ENCODE measurements around the gene TCEAL1.

The TCEAL1 gene

GRCh38 chrX:103607364-103608305 lies 21.1 kb upstream of the TCEAL1 start, which contains the start of gene TCEAL3:
TCEAL3 (plus strand) TSS chrX:103607963; CDS start chrX:103609065, 1,102 bp downstream.
- TF ChIP-seq CTCF (IDR thresholded peaks at IDR 0.05; ENCODE audit: control insufficient read depth, insufficient read depth, low read depth, low read length, missing control alignments), result no peak
- DNase-seq (ENCODE audit: low read depth), result no peak
- H3K4me3 ChIP-seq (ENCODE audit: control insufficient read depth, low read depth, low read length), result peak within 1 kb of the TSS; percentile 74

- H3K4me3 ChIP-seq (ENCODE audit: control insufficient read depth, low read depth, low read length), result peak overlapping the region; percentile 74
- TF ChIP-seq CTCF (IDR thresholded peaks at IDR 0.05; ENCODE audit: control insufficient read depth, insufficient read depth, low read depth, low read length, missing control alignments), result no peak
- DNase-seq (ENCODE audit: low read depth), result no peak
Observed at GRCh38 chrX:103608306-103608963, 20.3 kb upstream of the TCEAL1 start.

GRCh38 chrX:103610282-103610681 lies 18.5 kb upstream of the TCEAL1 start:
- no peak for TF ChIP-seq CTCF (IDR thresholded peaks at IDR 0.05; ENCODE audit: control insufficient read depth, insufficient read depth, low read depth, low read length, missing control alignments)
- DNase-seq (ENCODE audit: low read depth), result no peak
- H3K4me3 ChIP-seq (ENCODE audit: control insufficient read depth, low read depth, low read length), result no peak overlapping the region

- no peak for DNase-seq (ENCODE audit: low read depth)
- no peak overlapping the region for H3K4me3 ChIP-seq (ENCODE audit: control insufficient read depth, low read depth, low read length)
- no peak for TF ChIP-seq CTCF (IDR thresholded peaks at IDR 0.05; ENCODE audit: control insufficient read depth, insufficient read depth, low read depth, low read length, missing control alignments)
Observed at GRCh38 chrX:103613362-103613890, 15.3 kb upstream of the TCEAL1 start.

GRCh38 chrX:103614999-103615398 lies 13.8 kb upstream of the TCEAL1 start:
- TF ChIP-seq CTCF (IDR thresholded peaks at IDR 0.05; ENCODE audit: control insufficient read depth, insufficient read depth, low read depth, low read length, missing control alignments), result no peak
- H3K4me3 ChIP-seq (ENCODE audit: control insufficient read depth, low read depth, low read length), result no peak overlapping the region
- DNase-seq (ENCODE audit: low read depth), result no peak

- DNase-seq (ENCODE audit: low read depth), result no peak
- no peak overlapping the region for H3K4me3 ChIP-seq (ENCODE audit: control insufficient read depth, low read depth, low read length)
- TF ChIP-seq CTCF (IDR thresholded peaks at IDR 0.05; ENCODE audit: control insufficient read depth, insufficient read depth, low read depth, low read length, missing control alignments), result no peak
Observed at GRCh38 chrX:103615781-103616371, 12.9 kb upstream of the TCEAL1 start.
